ENCODE data around the gene ACKR2.

Gene ACKR2

DNA sequence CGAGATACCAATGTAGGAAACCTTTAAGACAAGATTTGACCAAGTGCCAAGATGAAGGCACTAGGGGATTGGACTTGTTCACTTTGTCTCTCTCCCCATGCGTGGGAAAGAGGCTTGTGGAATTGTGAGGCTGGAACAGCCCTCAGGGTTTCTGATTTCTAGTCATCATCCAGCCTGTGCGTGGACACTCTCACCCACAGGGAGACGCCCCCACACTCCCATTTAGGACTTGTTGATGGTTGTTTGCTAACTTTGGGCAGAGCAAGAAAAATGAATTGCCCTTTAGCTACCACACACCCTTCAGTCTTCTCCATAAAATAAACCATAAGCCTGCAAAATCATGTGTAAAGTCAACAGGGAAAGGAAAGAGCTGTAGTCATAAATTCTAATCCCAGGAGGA lies 18.4 kb downstream of the ACKR2 start:
- Histone ChIP-seq H3K27ac (no peak overlapping the region), H3K9me3 (ENCODE audit: severe bottlenecking) (peaks cover 5% of the 10 kb centered on the region), H3K36me3 (no peaks in the 10 kb centered on the region), H3K27me3 (ENCODE audit: insufficient read depth, low read depth, severe bottlenecking) (no peaks in the 10 kb centered on the region), H3K4me3 (ENCODE audit: low read depth, low read length) (no peak overlapping the region)
- no peak for DNase-seq
- TF ChIP-seq, protein P1, sequence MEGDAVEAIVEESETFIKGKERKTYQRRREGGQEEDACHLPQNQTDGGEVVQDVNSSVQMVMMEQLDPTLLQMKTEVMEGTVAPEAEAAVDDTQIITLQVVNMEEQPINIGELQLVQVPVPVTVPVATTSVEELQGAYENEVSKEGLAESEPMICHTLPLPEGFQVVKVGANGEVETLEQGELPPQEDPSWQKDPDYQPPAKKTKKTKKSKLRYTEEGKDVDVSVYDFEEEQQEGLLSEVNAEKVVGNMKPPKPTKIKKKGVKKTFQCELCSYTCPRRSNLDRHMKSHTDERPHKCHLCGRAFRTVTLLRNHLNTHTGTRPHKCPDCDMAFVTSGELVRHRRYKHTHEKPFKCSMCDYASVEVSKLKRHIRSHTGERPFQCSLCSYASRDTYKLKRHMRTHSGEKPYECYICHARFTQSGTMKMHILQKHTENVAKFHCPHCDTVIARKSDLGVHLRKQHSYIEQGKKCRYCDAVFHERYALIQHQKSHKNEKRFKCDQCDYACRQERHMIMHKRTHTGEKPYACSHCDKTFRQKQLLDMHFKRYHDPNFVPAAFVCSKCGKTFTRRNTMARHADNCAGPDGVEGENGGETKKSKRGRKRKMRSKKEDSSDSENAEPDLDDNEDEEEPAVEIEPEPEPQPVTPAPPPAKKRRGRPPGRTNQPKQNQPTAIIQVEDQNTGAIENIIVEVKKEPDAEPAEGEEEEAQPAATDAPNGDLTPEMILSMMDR (IDR thresholded peaks at IDR 0.05; ENCODE audit: low read depth, low read length): no peak

DNA sequence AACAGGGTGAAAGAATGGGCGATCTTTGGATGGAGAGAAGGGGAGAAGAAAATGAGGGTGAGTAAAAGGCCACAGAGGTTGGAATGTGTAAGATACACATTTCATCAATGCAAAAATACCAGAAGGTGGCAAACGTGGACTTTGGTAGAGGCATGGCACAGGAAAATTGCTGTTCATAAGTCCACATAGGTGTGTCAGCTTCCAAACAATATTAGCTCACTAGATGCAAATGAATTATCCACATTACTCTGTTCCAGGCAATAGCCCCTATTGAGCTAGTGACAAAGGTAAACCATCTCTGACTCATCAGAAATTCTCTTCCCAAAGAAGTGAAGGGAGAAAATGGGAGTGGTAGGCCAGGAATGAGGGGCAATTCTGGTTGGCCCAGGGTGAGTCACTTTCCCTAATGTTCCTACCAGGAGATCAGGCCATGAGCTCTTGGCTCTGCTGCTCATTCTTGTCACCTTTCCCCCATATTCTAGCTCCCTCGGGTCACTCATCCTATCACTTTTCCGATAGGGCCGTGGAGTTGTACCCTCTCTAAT lies 19.9 kb downstream of the ACKR2 start:
- Histone ChIP-seq H3K4me3 (ENCODE audit: low read depth, low read length) (no peak overlapping the region), H3K9me3 (ENCODE audit: severe bottlenecking) (peaks cover 5% of the 10 kb centered on the region), H3K27ac (no peak overlapping the region), H3K36me3 (no peaks in the 10 kb centered on the region), H3K27me3 (ENCODE audit: insufficient read depth, low read depth, severe bottlenecking) (no peaks in the 10 kb centered on the region)
- TF ChIP-seq, protein P1 (IDR thresholded peaks at IDR 0.05; ENCODE audit: low read depth, low read length): no peak
- no peak for DNase-seq

DNA sequence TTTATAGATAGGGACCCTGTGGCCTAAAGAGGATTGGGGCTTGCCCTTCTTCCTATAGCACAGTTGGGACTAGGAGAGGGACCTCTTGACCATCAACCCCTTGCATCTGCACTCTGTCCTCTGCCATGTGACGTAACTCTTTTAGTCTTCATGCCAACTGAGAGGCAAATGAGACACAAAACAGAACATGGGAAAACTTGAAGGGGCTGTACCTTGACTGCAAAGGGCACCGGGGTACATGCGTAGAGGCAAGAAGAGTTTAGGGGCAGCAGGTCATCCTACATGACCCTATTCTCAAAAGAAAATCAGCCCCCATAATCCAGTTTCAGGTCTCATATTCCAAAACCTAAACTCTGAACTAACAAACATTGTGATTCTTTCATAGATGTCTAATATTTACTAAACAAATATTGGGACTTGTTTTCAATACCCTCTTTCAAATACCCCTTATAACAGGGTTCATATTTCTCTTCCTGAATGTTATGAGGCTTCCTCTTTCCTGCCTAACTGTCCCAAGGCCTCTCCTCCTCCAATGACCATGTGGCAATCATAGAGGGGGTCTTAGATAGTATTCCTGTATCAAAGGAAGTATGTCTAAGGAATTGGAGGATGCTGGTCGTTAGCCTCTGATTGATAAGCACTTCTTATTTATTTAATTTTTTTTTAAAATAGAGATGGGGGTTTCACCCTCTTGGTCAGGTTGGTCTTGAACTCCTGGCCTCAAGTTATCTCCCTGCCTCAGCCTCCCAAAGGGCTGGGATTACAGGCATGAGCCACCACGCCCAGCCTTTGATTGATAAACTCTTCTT lies 20.6 kb downstream of the ACKR2 start:
- no peak overlapping the region for H3K27ac ChIP-seq

DNA sequence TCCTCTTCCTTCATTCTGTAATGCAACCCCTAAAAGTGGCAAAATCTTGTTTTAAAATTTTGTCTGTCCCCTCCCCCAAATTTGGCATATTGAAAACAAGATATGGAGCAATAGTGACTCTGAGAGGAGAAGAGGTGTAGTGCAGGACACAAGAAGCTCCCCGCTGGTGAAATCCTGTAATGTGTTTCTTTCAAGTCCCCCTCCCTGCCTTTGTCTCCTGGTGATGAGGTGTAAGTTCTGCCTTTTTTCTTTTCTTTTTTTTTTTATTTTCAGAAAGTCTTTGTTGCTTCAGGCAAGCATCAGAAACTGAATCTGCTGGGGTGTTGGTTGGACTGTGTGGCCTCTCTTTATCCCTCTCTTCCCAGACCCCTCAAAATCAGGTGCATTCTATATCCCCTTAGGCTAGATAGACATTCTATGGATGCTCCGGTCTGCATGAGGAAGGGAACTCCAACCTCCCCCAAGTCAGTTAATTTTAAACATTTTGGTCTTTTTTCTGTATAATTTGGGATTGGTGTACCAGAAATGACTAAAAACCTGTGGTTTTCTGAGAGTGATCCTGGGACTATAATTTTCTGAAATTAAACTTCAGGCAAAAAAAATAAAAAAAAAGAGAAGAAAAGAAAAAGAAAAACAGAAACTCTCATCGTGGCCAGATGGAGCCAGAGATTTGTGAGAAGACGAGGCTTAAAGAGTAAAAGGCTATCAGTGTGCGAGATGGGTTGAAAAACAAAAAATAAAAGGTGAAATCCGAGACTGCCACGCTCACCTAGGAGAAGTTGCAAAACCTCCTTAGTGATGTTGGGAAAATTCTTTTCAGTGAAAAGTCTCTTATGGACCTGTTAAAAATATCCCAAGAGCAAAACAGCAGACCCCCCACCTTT lies 21.4 kb downstream of the ACKR2 start:
- Histone ChIP-seq H3K36me3 (no peaks in the 10 kb centered on the region), H3K9me3 (ENCODE audit: severe bottlenecking) (no peaks in the 10 kb centered on the region), H3K4me3 (ENCODE audit: low read depth, low read length) (no peak overlapping the region), H3K27ac (no peak overlapping the region), H3K27me3 (ENCODE audit: insufficient read depth, low read depth, severe bottlenecking) (no peaks in the 10 kb centered on the region)
- no peak for DNase-seq
- TF ChIP-seq, protein P1 (IDR thresholded peaks at IDR 0.05; ENCODE audit: low read depth, low read length): peak; percentile 59

More for the DNA sequence above, 20.6 kb downstream of the ACKR2 start:
- TF ChIP-seq, protein P1 (IDR thresholded peaks at IDR 0.05; ENCODE audit: low read depth, low read length): no peak
- Histone ChIP-seq H3K36me3 (no peaks in the 10 kb centered on the region), H3K9me3 (ENCODE audit: severe bottlenecking) (no peaks in the 10 kb centered on the region), H3K4me3 (ENCODE audit: low read depth, low read length) (no peak overlapping the region), H3K27me3 (ENCODE audit: insufficient read depth, low read depth, severe bottlenecking) (no peaks in the 10 kb centered on the region)
- no peak for DNase-seq

DNA sequence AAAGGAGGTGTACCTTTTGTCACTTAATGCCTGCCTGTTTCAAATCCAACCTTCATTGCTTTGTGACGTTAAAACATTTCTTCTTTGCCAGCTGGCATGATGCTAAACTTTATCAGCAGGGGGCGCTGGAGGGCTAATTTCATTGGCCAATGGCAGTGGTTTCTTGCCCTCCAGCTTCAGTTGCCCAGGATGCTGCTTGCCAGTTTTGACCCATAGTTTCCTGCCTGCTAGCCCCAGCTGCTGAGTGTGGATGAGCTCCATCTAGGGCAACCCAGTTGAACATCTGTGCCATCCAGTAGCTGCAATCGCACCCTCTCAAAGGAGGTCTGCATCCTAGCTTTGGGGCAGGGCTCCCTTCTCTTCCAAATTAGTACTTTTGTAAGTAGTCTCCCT lies 22.1 kb downstream of the ACKR2 start:
- no peak overlapping the region for H3K27ac ChIP-seq
- TF ChIP-seq, protein P1 (IDR thresholded peaks at IDR 0.05; ENCODE audit: low read depth, low read length): peak; percentile 63
- no peaks in the 10 kb centered on the region for H3K9me3 ChIP-seq (ENCODE audit: severe bottlenecking)
- H3K27me3 ChIP-seq (ENCODE audit: insufficient read depth, low read depth, severe bottlenecking): no peaks in the 10 kb centered on the region
- no peak overlapping the region for H3K4me3 ChIP-seq (ENCODE audit: low read depth, low read length)
- DNase-seq: peak; percentile 78
- H3K36me3 ChIP-seq: no peaks in the 10 kb centered on the region
